B cell (primary cell): ENCODE results near the gene CES3. TPM values are rescaled to one million over a fixed set of nuclear protein-coding genes. Genes with fewer than 3 reads are reported as not detected.

Source experiments
- ATAC-seq: fragments of 200-7000 bp; cut with Tn5 transposase; one replicate; pipeline ENCODE4 v1.10.0; 2021; ENCODE audit warnings: low read depth, mild to moderate bottlenecking, moderate number of reproducible peaks, moderate library complexity
- CTCF ChIA-PET: fragments of 350-600 bp; sonication (Branson Sonifier 250); formaldehyde crosslinking; loops from one replicate; lab custom pipeline; 2021; ENCODE audit warnings: antibody characterized with exemption, inconsistent platforms; lab: Charles Lee
- POLR2A ChIA-PET: fragments of 350-600 bp; sonication (Branson Sonifier 250); formaldehyde crosslinking; loops from one replicate; lab custom pipeline; 2021; ENCODE audit warnings: antibody characterized with exemption; lab: Charles Lee
- DNase-seq: peaks from one replicate; pipeline ENCODE4 v3.0.0; 2013
- H2AFZ ChIP-seq: 2 replicates; pipeline ENCODE4 v1.6.1; 2012; ENCODE audit warnings: mild to moderate bottlenecking, low read depth, low read length; ENCODE audit not compliant: insufficient read depth, poor library complexity, severe bottlenecking
- H3K27ac ChIP-seq, 2 donors: 1 replicate in 1 of 2; 2 replicates in 1 of 2; pipeline ENCODE4 v1.5.1; 2012 to 2013; ENCODE audit warnings: low read length in 2 of 2, mild to moderate bottlenecking in 2 of 2, moderate library complexity in 1 of 2
- H3K27me3 ChIP-seq, 4 experiments: fragments of 200-600 bp in 1 of 4; sonication (generic) in 1 of 4; replicated peaks in 1 of 4; 1 replicate in 2 of 4; 2 replicates in 2 of 4; pipeline versions ENCODE4 v1.6.1 to v1.7.0; 2013 to 2016; ENCODE audit warnings: low read length in 3 of 4, mild to moderate bottlenecking in 2 of 4, mixed read lengths in 1 of 4, moderate library complexity in 1 of 4; ENCODE audit not compliant: insufficient read depth in 4 of 4, control insufficient read depth in 3 of 4; ENCODE audit errors: control extremely low read depth in 1 of 4
- H3K36me3 ChIP-seq, 2 experiments: replicated peaks in 1 of 2; 1 replicate in 1 of 2; 2 replicates in 1 of 2; pipeline versions ENCODE4 v1.6.1 to v1.7.1; 2013; ENCODE audit warnings: low read length in 1 of 2; ENCODE audit not compliant: insufficient read depth in 2 of 2, control insufficient read depth in 1 of 2; ENCODE audit errors: control extremely low read depth in 1 of 2, extremely low read depth in 1 of 2
- H3K4me1 ChIP-seq, 2 donors: fragments of 200-600 bp in 1 of 2; sonication (generic) in 1 of 2; 1 replicate in 1 of 2; 2 replicates in 1 of 2; pipeline versions ENCODE4 v1.5.1 to v1.6.1; 2013 to 2017; ENCODE audit warnings: low read length in 2 of 2; ENCODE audit not compliant: control insufficient read depth in 2 of 2, insufficient read depth in 2 of 2
- H3K4me2 ChIP-seq: replicated peaks from 2 replicates; pipeline ENCODE3; 2012; ENCODE audit warnings: mild to moderate bottlenecking, low read depth, low read length; ENCODE audit not compliant: poor library complexity, severe bottlenecking
- H3K4me3 ChIP-seq, 5 experiments: fragments of 200-600 bp in 1 of 5; sonication (generic) in 1 of 5; 1 replicate in 3 of 5; 2 replicates in 2 of 5; pipeline versions ENCODE4 v1.5.1 to v1.7.0; 2011 to 2016; ENCODE audit warnings: low read length in 4 of 5, mild to moderate bottlenecking in 4 of 5, low read depth in 2 of 5, control low read depth in 1 of 5, moderate library complexity in 1 of 5; ENCODE audit not compliant: insufficient read depth in 1 of 5; ENCODE audit errors: control extremely low read depth in 1 of 5, extremely low read depth in 1 of 5
- H3K79me2 ChIP-seq: fragments of 200-600 bp; sonication (generic); one replicate; pipeline ENCODE4 v1.6.0; 2016; ENCODE audit warnings: low read length; ENCODE audit not compliant: control insufficient read depth, insufficient read depth
- H3K9ac ChIP-seq: fragments of 200-600 bp; sonication (generic); 2 replicates; pipeline ENCODE4 v1.6.1; 2017; ENCODE audit warnings: mild to moderate bottlenecking, low read length, moderate library complexity
- H3K9me3 ChIP-seq, 3 donors: one replicate each; pipeline versions ENCODE4 v1.6.1 to v1.7.1; 2013; ENCODE audit warnings: low read length in 2 of 3; ENCODE audit not compliant: control insufficient read depth in 2 of 3, insufficient read depth in 1 of 3; ENCODE audit errors: control extremely low read depth in 1 of 3
- H4K20me1 ChIP-seq: 2 replicates; pipeline ENCODE4 v1.6.0; 2012; ENCODE audit warnings: mild to moderate bottlenecking, low read length; ENCODE audit not compliant: insufficient read depth, control insufficient read depth, poor library complexity, severe bottlenecking
- H3K27ac Mint-ChIP-seq: one replicate; pipeline ENCODE4 v1.8.0; 2021; ENCODE audit warnings: mixed read lengths
- H3K27me3 Mint-ChIP-seq: one replicate; pipeline ENCODE4 v1.8.0; 2021; ENCODE audit warnings: mixed read lengths
- H3K4me1 Mint-ChIP-seq: one replicate; pipeline ENCODE4 v1.8.0; 2021; ENCODE audit warnings: mixed read lengths
- H3K4me3 Mint-ChIP-seq: one replicate; pipeline ENCODE4 v1.8.0; 2021; ENCODE audit warnings: mixed read lengths
- H3K9me3 Mint-ChIP-seq: one replicate; pipeline ENCODE4 v1.8.0; 2022; ENCODE audit warnings: mixed read lengths; ENCODE audit not compliant: insufficient read depth
- EZH2 ChIP-seq: IDR thresholded peaks from 2 replicates; pipeline ENCODE4 v1.6.1; 2012; ENCODE audit warnings: borderline replicate concordance, low read depth, mild to moderate bottlenecking, moderate library complexity, low read length; ENCODE audit not compliant: insufficient read depth, poor library complexity, severe bottlenecking
- WGBS: methylation state at CpG from one replicate; pipeline ENCODE4 v1.1.5; 2013; ENCODE audit warnings: missing lambda C conversion rate; ENCODE audit not compliant: insufficient coverage; 5-methylcytosine and 5-hydroxymethylcytosine counted together
- intact Hi-C: fragments of 100-400 bp; cut with micrococcal nuclease; formaldehyde crosslinking; loops from one replicate; pipeline ENCODE4 v1.10.0; 2022
- polyA plus RNA-seq: library from polyadenylated mRNA; depleted of rRNA; stranded (reverse); fragments of >200 nt; gene quantifications from 2 replicates; pipeline ENCODE4 v1.2.3, GENCODE V29; 2012
- total RNA-seq, 2 donors: library from RNA; stranded (reverse); fragments of 120-200 nt in 1 of 2; gene quantifications; 1 replicate in 1 of 2; 2 replicates in 1 of 2; pipeline versions ENCODE4 v1.2.3 to v1.2.4, GENCODE V29; 2013 to 2022
- TF ChIP-seq, protein P1 (sequence below): fragments of 200-600 bp; IDR thresholded peaks from one replicate; pipeline ENCODE4 v1.8.0; 2022; ENCODE audit warnings: antibody characterized with exemption, mild to moderate bottlenecking

Gene CES3
- total and polyA plus RNA-seq, 2 donors (not counting 1 experiment from before 2014, with no cell fraction given): 0.25 to 0.42 TPM

DNA sequence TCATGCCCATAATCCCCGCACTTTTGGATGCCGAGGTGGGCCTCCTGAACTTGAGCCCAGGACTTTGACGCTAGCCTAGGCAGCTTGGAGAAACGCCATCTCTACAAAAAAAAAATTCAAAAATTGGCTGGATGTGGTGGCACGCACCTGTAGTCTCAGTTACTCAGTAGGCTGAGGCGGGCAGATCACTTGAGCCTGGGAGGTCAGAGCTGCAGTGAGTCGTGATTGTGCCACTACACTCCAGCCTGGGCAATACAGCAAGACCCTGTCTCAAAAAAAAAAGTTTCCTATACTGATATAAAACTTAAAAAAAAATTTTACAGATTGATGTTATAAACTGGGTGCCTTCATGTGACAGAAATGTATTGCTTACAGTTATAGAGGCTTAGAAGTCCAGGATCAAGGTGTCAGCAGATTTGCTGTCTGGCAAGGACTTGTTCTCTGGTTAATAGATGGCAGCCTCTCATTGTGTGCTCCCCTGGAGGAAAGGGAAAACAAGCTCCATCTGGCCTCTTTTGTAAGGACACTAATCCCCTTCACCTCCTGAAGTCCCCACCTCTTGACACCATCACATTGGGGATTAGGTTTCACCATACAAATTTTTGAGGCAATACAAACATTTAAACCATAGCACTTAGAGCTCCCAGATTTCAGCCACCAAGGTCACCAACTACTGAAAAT, 8.5 kb upstream of the CES3 start:
- POLR2A ChIA-PET: no interaction called here
- no peak for ATAC-seq
- H3K9me3 ChIP-seq: peaks cover 0 to 12% (median 0%) of the 10 kb centered on the region in 3 donors
- peaks cover 13% of the 10 kb centered on the region for H3K4me1 Mint-ChIP-seq
- H3K79me2 ChIP-seq: no peaks in the 10 kb centered on the region
- peaks cover 57% of the 10 kb centered on the region for H3K27me3 Mint-ChIP-seq
- peaks cover 11 to 20% of the 10 kb centered on the region in 2 donors for H3K4me1 ChIP-seq
- TF ChIP-seq, protein P1, sequence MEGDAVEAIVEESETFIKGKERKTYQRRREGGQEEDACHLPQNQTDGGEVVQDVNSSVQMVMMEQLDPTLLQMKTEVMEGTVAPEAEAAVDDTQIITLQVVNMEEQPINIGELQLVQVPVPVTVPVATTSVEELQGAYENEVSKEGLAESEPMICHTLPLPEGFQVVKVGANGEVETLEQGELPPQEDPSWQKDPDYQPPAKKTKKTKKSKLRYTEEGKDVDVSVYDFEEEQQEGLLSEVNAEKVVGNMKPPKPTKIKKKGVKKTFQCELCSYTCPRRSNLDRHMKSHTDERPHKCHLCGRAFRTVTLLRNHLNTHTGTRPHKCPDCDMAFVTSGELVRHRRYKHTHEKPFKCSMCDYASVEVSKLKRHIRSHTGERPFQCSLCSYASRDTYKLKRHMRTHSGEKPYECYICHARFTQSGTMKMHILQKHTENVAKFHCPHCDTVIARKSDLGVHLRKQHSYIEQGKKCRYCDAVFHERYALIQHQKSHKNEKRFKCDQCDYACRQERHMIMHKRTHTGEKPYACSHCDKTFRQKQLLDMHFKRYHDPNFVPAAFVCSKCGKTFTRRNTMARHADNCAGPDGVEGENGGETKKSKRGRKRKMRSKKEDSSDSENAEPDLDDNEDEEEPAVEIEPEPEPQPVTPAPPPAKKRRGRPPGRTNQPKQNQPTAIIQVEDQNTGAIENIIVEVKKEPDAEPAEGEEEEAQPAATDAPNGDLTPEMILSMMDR: no peak
- TF ChIP-seq EZH2: no peak
- CTCF ChIA-PET: interaction anchor here (1.0 to 1.5 kb wide), 4 partner anchors 10 to 568 kb away, joined by 3 to 4 read pairs (median 4); no protein-coding TSS in a partner anchor
- H3K9me3 Mint-ChIP-seq: no peaks in the 10 kb centered on the region
- no peak overlapping the region for H2AFZ ChIP-seq
- H3K4me2 ChIP-seq: no peak overlapping the region
- H3K4me3 ChIP-seq: no peak overlapping the region
- WGBS: no CpG with 5 or more reads among the region's 7 CpGs
- H3K27ac ChIP-seq: no peak overlapping the region
- no peak overlapping the region for H3K27ac Mint-ChIP-seq
- peaks cover 0 to 38% (median 21%) of the 10 kb centered on the region in 4 experiments for H3K27me3 ChIP-seq
- H3K4me3 Mint-ChIP-seq: no peak overlapping the region
- DNase-seq: no peak
- intact Hi-C loops: no loop called here
- no peaks in the 10 kb centered on the region for H4K20me1 ChIP-seq
- no peaks in the 10 kb centered on the region for H3K36me3 ChIP-seq
- H3K9ac ChIP-seq: no peak overlapping the region
